Measurements from ENCODE around the gene PDS5B.
"Not testable (repeated sequence)": the region's sequence is repeated elsewhere in the genome, so short reads cannot be mapped to it uniquely, and the experiment has no call there.

PDS5B gene

GRCh38 chr13:32586080-32586900 lies at the start of gene PDS5B:
TSS of gene PDS5B (plus strand) at chr13:32586452. CDS start at chr13:32648773, 62,321 bp downstream.
- DNase-seq (ENCODE audit: low read depth), result peak; percentile 92

GRCh38 chr13:32537580-32538142 lies 48.6 kb upstream of the PDS5B start:
- DNase-seq (ENCODE audit: low read depth), result peak; percentile 17

GRCh38 chr13:32538143-32538620 lies 48.1 kb upstream of the PDS5B start:
- no peak for DNase-seq (ENCODE audit: low read depth)

- DNase-seq (ENCODE audit: low read depth), result peak; percentile 86
Measured at GRCh38 chr13:32538621-32539246, 47.5 kb upstream of the PDS5B start, which contains the start of gene N4BP2L2. TSS of gene N4BP2L2 (minus strand) at chr13:32538795. CDS start at chr13:32537027, 1,768 bp downstream.

GRCh38 chr13:32542221-32542620 lies 44.0 kb upstream of the PDS5B start:
- no peak for DNase-seq (ENCODE audit: low read depth)

- DNase-seq (ENCODE audit: low read depth), result no peak
Measured at GRCh38 chr13:32545083-32545482, 41.2 kb upstream of the PDS5B start.

- no peak for DNase-seq (ENCODE audit: low read depth)
Measured at GRCh38 chr13:32548837-32549236, 37.4 kb upstream of the PDS5B start.

GRCh38 chr13:32549788-32550187 lies 36.5 kb upstream of the PDS5B start:
- DNase-seq (ENCODE audit: low read depth), result no peak

- DNase-seq (ENCODE audit: low read depth), result no peak
Measured at GRCh38 chr13:32553720-32554119, 32.5 kb upstream of the PDS5B start.

GRCh38 chr13:32555613-32556012 lies 30.6 kb upstream of the PDS5B start:
- no peak for DNase-seq (ENCODE audit: low read depth)

GRCh38 chr13:32560842-32561241 lies 25.4 kb upstream of the PDS5B start:
- not testable (repeated sequence) for DNase-seq (ENCODE audit: low read depth)

- DNase-seq (ENCODE audit: low read depth), result not testable (repeated sequence)
Measured at GRCh38 chr13:32575687-32576086, 10.6 kb upstream of the PDS5B start.

GRCh38 chr13:32577032-32577431 lies 9.2 kb upstream of the PDS5B start:
- DNase-seq (ENCODE audit: low read depth), result no peak

- DNase-seq (ENCODE audit: low read depth), result no peak
Measured at GRCh38 chr13:32581177-32581786, 5.0 kb upstream of the PDS5B start.

GRCh38 chr13:32582281-32582680 lies 4.0 kb upstream of the PDS5B start:
- no peak for DNase-seq (ENCODE audit: low read depth)

- no peak for DNase-seq (ENCODE audit: low read depth)
Measured at GRCh38 chr13:32582991-32583390, 3.3 kb upstream of the PDS5B start.

GRCh38 chr13:32585550-32586079 lies 637 bp upstream of the PDS5B start:
- DNase-seq (ENCODE audit: low read depth), result no peak

- DNase-seq (ENCODE audit: low read depth), result peak; percentile 29
Measured at GRCh38 chr13:32587011-32587810, 959 bp downstream of the PDS5B start.

GRCh38 chr13:32587811-32588170 lies 1.5 kb downstream of the PDS5B start:
- no peak for DNase-seq (ENCODE audit: low read depth)

- DNase-seq (ENCODE audit: low read depth), result no peak
Measured at GRCh38 chr13:32588736-32589135, 2.5 kb downstream of the PDS5B start.

- no peak for DNase-seq (ENCODE audit: low read depth)
Measured at GRCh38 chr13:32589471-32589870, 3.2 kb downstream of the PDS5B start.
